GM21529 (cell line): ENCODE measurements around the gene EFEMP2.

Experiments used
- ATAC-seq: cut with Tn5 transposase; IDR thresholded peaks from one replicate; pipeline ENCODE4 v1.9.1; 2021; ENCODE audit not compliant: unreplicated experiment

EFEMP2 gene

DNA sequence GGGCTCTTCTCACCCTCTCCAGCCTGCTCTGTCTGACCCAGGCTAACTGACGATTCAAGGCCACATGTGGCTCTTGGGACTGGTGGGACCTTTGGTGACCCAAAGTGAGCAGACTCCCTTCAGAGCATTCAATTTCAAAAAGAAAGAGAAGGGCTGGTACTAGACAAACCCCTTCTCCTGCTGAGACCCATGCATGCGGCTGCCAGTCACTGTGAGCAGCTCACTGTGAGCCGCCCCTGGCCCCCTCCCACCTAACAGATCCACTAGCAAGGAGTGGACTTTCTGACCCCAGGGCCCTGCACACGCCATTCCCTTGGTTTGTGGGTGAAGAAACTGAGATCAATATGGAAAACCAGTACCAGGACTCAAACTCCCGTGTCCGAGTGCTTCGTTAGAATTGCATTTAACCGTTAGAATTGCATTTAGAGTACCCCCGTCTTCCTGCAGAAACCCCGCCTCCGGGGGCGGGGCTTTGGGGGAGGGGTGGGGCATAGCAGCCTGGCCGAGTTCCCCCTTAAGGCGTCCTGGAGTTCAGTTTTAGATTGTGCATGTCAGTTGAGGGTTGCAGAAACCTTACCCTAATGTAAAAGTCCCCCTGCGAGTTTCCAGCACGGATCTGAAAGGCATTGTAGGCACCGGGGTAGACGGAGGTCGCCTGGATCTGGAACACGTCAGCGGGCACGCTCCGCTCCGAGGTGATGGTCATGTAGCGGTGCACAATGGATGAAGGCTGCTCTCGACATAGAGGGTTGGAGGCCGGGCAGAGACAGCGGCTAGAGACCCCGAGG is 5.1 kb downstream of the EFEMP2 start:
- no peak for ATAC-seq

GRCh38 chr11:65866509-65867283 is 5.9 kb downstream of the EFEMP2 start:
- no peak for ATAC-seq

DNA sequence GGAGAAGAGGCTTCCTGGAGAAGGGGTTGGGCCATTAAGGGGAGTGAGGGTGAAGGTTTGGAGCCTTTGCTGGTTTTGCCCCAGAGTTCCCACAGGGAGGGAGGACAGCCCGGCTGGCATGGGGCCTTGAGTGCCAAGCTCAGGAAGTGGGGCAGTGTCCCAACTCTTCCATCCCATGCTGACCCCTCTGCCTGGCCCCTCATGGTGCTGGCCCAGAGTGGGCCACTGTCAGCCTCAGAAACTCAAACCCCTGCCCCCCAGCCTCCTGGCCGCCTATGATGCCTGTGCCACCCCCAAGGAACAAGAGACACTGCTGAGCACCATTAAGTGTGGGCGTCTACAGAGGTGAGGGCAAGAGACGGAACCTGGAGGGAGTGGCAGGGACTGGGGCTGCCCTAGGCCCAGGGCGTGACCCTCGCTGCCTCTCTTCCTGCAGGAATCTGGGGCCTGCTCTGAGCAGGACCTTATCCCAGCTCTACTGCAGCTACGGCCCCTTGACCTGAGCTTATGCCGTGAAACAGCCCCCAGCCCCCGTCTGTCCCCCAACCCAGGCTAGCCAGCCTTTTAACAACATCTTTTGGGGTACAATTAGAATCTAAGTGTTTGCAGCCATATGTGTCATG is 6.9 kb downstream of the EFEMP2 start:
- no peak for ATAC-seq

GRCh38 chr11:65864706-65865471 is 7.7 kb downstream of the EFEMP2 start:
- ATAC-seq, result no peak

- no peak for ATAC-seq
These were observed 8.5 kb downstream of the EFEMP2 start for GRCh38 chr11:65863889-65864705.

DNA sequence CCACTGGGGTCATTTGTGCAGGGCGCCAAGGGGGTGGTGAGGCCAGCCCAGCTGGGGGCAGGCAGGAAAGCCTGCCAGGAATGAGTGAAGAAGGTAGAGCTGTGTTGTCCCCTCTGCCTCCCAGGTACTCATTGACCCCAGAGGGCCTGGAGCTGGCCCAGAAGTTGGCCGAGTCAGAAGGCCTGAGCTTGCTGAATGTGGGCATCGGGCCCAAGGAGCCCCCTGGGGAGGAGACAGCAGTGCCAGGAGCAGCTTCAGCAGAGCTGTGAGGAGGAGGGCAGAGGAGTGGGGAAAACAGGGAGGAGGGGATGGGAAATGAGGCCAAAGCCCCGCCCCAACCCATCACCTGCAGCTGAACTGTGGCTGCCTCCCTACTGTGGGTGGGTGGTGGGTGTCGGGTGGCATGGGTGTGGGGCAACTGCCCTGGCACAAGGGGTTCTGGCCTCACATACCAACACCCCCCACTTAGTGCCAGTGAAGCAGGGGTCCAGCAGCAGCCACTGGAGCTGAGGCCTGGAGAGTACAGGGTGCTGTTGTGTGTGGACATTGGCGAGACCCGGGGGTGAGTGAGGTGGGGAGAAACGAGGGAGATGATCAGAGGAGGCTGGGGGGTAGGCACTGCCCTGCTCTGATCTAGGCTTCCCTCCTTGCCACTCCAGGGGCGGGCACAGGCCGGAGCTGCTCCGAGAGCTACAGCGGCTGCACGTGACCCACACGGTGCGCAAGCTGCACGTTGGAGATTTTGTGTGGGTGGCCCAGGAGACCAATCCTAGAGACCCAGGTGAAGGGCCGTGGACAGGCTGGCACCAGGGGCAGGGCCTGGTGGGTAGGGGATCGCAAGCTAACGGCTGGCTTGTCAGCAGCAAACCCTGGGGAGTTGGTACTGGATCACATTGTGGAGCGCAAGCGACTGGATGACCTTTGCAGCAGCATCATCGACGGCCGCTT is 9.4 kb downstream of the EFEMP2 start:
- ATAC-seq, result no peak

GRCh38 chr11:65862191-65862735 is 10.3 kb downstream of the EFEMP2 start:
- no peak for ATAC-seq

- no peak for ATAC-seq
These were observed 10.9 kb downstream of the EFEMP2 start for GRCh38 chr11:65861533-65862183.

DNA sequence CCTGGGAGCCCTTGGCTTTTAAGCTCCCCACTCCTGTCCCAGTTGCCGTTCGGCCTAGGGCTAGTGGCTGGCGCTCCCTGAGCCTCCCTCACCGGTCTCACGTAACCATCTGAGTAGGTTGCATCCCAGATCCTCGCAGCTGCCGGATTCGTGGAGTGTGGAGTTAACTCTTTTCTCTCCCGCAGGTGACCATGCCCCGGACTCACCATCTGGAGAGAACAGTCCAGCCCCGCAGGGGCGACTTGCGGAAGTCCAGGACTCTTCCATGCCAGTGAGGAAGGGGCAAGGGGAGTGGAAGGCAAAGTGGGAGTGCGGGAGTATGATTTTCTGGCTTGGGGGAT is 11.5 kb downstream of the EFEMP2 start:
- no peak for ATAC-seq

DNA sequence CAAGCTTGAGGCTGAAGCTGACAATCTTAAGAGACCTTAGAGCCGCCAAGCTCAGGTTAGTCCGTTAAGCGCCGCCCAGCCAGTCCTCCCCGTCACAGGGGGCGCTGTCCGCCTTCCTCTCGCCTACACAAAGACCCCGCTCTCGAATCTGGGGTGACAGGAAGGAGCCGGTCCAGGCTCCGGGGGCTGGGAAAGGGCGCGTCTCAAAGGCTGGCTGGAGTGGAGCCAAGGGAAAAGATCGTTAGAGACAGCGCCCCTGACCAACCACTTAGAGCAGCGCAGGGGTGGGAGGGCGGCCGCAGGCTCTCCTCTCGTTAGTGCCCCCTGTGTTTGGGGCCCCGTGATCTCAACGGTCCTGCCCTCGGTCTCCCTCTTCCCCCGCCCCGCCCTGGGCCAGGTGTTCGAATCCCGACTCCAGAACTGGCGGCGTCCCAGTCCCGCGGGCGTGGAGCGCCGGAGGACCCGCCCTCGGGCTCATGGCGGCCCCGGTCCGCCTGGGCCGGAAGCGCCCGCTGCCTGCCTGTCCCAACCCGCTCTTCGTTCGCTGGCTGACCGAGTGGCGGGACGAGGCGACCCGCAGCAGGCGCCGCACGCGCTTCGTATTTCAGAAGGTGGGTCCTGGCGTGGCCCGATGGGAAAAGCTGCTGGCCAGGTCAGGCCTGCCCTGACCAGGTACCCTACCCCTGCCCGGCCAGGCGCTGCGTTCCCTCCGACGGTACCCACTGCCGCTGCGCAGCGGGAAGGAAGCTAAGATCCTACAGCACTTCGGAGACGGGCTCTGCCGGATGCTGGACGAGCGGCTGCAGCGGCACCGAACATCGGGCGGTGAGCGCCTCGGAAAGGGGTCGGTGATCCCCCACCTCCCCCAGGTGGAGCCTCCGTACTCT is 12.1 kb downstream of the EFEMP2 start, which contains the start of gene MUS81:
Gene MUS81, plus strand, starts transcription at position 156 of the 887 bp plus-strand sequence. Its CDS starts 321 bp downstream, at position 477.
- ATAC-seq, result peak; percentile 31

DNA sequence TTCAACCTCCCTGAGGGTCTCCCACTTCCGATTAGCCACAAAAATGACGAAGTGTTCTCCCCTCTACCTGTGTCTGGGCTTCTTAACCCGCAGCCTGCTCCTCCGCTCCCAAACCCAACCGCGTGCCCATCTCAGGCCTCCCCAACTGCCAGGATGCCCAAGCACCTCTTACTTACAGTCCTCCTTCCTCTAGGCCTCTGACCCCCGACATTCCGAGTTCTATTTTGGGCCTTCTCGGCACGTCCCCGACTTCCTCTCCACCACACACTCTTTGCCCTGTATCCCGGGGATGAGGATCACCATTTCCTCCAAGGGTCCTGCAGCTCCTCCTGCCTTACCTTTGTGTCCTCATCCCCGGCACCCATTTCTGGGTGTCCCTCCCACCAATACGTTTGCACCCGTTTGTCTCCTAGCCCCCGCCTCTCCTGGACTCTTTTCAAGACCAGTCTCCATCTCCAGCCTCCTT is 12.8 kb downstream of the EFEMP2 start:
- ATAC-seq, result no peak

GRCh38 chr11:65859095-65859811 is 13.3 kb downstream of the EFEMP2 start:
- ATAC-seq, result peak; percentile 58

DNA sequence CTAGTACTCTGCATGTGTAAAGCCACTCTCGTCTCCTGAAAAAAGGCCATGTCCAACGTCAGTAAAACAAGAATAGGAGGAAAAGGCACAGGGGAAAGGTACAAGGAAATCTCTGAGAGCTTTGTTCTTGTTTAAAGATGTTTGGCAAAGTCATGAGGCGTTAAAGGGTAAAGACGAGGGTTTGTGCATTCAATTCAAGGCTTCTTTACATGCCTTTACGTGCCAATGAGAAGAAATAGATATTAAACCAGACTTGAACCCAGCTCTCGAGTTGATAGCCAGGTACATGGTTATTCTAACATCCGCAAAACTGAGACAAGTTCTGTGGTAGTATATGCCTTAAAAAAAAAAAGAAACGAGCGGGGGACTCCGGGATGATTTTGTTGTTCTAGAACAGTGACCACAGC is 13.9 kb downstream of the EFEMP2 start:
- ATAC-seq, result no peak

- peak; percentile 41 for ATAC-seq
These were observed 14.5 kb downstream of the EFEMP2 start, which contains the start of gene CFL1 for GRCh38 chr11:65857853-65858680. Gene CFL1, minus strand, starts transcription at chr11:65858180. Its CDS starts 81 bp downstream, at chr11:65858099.

DNA sequence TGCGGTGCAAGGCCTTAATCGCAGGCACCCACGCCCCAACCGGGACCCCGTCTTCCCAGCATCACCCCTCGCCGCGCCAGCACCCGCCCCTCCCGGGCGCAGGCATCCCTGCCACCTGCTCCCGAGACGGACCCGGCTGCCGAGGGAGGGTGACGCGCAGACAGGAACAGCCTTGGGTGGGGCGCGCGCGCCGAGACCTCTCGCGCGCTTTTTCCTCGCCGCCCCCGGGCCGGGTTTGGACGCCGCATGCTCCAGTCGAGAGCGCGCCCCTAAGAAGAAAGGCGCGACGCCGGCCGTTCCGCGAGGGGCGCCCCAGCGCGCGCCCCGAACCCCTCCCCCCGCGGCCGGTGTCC is 15.1 kb downstream of the EFEMP2 start:
- ATAC-seq, result peak; percentile 1
